Stimulated activated CD4-positive, alpha-beta T cell treated with anti-CD3 and anti-CD28 coated beads, Interleukin-2, amount 100 ng/mL, for 4 hours (primary cell): Measurements from ENCODE around the gene RC3H2.
"Not testable (repeated sequence)": the region's sequence is repeated elsewhere in the genome, so short reads cannot be mapped to it uniquely, and the experiment has no call there.

ENCODE experiments used
- DNase-seq: peaks from one replicate; pipeline ENCODE4 v3.0.0-alpha.2; 2020; ENCODE audit warnings: low read depth

The RC3H2 gene

GRCh38 chr9:122929796-122930354, 24.7 kb upstream of the RC3H2 start:
- no peak for DNase-seq

GRCh38 chr9:122923947-122924346, 18.8 kb upstream of the RC3H2 start:
- no peak for DNase-seq

DNA sequence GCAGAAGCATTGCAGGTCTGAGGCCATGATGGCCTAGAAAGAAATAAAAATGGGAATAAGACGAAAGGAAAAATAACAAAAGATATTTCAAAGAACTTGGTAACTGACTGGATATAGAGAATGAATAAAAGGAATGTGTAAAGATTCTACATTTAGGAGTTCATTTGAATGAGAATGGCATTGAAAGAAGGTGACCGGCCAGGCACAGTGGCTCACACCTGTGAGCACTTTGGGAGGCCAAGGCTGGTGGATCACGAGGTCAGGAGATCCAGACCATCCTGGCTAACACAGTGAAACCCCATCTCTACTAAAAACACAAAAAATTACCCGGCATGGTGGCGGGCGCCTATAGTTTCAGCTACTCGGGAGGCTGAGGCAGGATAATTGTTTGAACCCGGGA, 17.6 kb upstream of the RC3H2 start:
- DNase-seq: no peak

DNA sequence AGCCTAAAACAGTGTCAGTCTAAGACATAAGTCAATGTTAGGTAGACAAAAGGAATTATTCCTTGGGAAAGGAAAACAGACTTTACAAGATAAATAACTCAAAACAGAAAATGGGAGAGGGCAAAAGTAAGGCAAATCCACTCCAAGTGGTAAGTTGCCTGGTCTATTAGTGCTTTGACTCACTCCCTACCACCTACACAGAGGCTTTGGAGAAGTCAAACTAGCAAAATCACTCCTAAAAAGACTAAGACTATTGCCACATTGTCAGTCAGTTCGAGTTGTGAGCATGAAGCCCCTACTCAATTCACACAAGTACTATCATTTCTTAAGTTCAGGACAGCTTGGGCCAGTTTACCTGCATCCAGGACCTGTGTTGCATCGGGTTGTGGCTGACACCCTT, 13.2 kb upstream of the RC3H2 start:
- DNase-seq: no peak

DNA sequence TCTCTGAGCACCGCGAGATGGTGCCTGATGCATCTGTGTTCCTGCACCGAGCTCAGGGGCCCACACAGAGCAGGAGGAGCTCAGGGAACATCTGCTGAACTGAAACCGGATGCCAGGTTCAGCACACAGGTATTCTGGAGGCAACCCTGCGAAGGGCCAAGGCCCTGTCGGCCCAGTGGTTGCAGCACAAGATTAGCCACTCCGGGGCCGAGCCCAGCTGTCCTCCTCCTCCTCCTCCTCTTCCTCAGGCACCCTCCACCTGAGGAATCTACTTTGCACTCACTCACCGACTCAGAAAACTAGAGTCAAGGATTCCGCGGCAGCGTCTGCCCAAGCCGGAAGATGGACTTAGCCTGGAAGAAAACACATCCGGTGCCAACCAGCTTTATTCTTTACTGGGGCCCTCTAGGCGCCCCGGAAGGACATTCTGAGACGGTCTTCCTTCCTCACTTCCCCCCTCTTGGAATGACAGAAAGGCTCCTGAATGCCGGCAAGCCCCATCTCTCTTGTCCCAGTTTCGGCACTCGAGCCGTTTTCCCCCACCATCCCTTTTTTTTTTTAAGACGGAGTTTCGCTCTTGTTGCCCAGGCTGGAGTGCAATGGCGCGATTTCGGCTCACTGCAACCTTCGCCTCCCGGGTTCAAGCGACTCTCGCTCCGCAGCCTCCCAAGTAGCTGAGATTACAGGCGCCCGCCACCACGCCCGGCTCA, 8.0 kb upstream of the RC3H2 start, which contains the start of gene ZBTB6:
TSS of gene ZBTB6 (minus strand) at position 360 of the 710 bp plus-strand sequence. CDS start 1,251 bp downstream, outside the sequence.
- DNase-seq: peak; percentile 51

- no peak for DNase-seq
These were observed 7.5 kb upstream of the RC3H2 start for GRCh38 chr9:122912671-122912963.

GRCh38 chr9:122906122-122906521, 963 bp upstream of the RC3H2 start:
- not testable (repeated sequence) for DNase-seq

- DNase-seq: no peak
These were observed 715 bp downstream of the RC3H2 start for GRCh38 chr9:122904466-122904822.

DNA sequence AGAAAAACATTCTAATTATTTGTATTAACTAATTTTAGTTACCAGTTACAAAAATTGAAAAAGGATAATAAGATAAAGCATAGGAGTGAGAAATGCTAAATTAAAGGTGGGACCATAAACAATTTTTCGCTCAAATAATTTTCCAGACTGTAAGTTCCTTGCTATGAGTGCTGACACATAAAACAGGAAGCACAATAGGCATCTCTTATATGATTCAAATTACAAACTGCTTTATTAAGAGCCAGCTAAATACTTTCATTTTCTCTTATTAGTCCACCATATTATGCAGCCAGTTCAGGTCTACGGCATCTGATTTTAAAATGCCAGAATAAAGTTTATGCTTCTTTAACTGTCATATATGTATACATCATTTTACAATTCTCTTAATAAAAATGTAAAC, 4.4 kb downstream of the RC3H2 start:
- no peak for DNase-seq

- DNase-seq: no peak
These were observed 7.2 kb downstream of the RC3H2 start for GRCh38 chr9:122897969-122898368.

GRCh38 chr9:122888480-122888879, 16.7 kb downstream of the RC3H2 start:
- no peak for DNase-seq

GRCh38 chr9:122883125-122883524, 22.0 kb downstream of the RC3H2 start:
- DNase-seq: no peak

DNA sequence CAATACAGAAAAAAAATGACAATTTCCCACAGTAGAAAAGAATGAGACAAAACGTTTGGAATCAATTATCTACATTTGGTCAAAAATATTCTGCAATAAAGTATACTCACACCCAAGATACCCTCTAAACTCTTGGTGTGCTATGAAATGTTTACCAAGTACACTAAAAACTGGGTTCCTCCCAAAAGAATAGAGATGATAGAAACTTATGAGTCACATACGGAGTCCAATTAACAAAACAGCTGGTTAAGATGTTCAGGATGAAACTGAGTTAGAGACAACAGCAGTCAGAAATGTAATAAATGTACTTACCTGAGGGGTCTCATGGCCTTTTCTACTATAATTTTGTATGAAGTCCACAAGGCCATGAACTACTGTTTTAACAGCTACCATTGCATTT, 25.7 kb downstream of the RC3H2 start:
- no peak for DNase-seq

DNA sequence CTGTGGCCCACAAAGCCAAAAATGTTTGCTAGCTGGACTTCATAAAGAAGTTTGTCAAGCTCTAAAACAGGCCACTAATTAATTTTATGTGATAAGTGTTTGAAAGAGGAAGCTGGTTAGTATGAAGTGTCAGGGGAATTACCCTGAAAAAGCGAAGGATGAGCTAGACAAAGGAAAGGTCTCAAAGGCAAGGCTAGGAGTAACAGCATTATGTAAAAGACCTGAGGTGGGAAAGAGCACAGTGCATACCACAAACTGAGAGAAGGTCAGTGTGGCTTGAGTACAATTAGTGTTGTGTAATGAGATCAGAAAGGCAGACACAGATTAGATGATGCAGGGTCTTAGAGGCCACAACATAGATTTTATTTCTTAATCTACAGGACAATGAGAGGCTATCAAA, 29.6 kb downstream of the RC3H2 start:
- DNase-seq: no peak

DNA sequence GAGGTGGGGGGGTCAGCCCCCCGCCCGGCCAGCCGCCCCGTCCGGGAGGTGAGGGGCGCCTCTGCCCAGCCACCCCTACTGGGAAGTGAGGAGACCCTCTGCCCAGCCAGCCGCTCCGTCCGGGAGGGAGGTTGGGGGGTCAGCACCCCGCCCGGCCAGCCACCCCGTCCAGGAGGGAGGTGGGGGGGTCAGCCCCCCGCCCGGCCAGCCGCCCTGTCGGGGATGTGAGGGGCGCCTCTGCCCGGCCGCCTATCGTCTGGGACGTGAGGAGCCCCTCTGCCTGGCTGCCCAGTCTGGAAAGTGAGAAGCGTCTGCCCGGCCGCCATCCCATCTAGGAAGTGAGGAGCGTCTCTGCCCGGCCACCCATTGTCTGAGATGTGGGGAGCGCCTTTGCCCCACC, 37.9 kb downstream of the RC3H2 start:
- DNase-seq: not testable (repeated sequence)

DNA sequence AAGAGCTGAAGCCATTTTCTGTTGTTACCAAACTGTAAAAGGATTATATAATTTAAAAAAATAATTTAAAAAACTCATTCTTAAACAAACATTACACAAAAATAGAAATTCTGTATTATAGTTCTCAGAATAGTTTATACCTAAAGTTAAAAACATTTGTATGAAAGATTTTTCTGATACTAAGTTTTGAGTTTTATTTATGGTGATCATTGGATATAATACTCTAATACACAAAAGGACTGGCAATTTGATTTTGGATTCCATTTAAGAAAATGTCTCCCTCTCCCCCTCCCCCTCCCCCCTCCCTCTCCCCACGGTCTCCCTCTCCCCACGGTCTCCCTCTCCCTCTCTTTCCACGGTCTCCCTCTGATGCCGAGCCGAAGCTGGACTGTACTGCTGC, 39.1 kb downstream of the RC3H2 start:
- DNase-seq: no peak

GRCh38 chr9:122865300-122865699, 39.9 kb downstream of the RC3H2 start:
- DNase-seq: no peak

DNA sequence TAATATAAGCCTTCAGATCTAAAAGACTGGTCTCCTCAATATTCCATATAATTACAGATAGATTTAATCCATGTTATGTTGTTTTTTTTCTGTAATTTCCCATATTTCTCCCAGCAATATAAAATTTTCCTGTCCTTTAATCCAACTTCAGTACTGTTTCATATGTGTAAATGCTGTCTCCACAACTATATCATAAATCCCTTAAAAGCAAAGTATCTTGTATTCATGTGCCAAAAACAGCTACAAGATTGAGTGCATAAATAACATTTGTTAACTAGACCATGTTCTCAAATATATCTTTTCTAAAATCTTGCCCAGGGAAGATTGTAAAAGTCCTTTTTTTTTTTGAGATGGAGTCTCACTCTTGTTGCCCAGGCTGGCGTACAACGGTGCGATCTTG, 41.8 kb downstream of the RC3H2 start:
- no peak for DNase-seq

GRCh38 chr9:122860319-122861142, 44.6 kb downstream of the RC3H2 start:
- no peak for DNase-seq

GRCh38 chr9:122857815-122858214, 47.3 kb downstream of the RC3H2 start:
- DNase-seq: no peak

DNA sequence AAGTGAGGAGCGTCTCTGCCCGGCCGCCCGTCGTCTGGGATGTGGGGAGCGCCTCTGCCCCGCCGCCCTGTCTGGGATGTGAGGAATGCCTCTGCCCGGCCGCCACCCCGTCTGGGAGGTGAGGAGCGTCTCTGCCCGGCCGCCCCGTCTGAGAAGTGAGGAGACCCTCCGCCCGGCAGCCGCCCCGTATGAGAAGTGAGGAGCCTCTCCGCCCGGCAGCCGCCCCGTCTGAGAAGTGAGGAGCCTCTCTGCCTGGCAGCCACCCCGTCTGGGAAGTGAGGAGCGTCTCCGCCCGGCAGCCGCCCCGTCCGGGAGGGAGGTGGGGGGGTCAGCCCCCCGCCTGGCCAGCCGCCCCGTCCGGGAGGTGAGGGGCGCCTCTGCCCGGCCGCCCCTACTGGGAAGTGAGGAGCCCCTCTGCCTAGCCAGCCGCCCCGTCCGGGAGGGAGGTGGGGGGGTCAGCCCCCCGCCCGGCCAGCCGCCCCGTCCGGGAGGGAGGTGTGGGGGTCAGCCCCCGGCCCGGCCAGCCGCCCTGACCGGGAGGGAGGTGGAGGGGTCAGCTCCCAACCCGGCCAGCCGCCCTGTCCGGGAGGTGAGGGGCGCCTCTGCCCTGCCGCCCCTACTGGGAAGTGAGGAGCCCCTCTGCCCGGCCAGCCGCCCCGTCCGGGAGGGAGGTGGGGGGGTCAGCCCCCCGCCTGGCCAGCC, 52.9 kb downstream of the RC3H2 start:
- DNase-seq: not testable (repeated sequence)

DNA sequence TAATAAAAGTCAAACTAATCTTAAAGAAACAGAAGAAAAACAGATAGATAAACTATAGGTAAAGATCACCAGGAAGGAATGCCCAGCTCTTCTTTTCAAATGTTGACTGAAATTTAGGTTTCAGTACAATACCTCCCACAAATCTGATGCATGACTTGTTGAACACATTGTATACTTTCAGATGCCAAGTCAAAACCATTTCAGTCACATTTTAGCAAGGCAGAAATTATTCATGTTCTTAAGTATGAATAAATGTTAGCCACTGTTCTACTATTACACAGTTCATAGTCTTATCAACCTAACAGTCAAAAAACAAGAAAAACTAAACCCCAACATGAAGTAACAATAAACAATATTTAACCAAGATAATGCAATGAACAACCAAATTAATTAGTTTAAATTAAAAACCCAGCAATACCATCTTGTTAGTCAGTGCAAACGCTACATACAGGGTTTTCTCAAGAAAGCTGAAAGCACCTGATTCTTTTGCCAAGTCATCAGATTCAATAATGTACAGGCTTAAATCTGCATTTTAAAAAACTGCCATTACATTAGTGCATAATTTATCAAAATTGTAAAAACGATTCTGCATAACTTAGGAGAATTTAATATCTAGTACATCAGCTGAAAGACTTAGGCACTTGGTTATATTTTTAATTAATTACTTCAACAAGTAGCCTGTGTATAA, 56.8 kb downstream of the RC3H2 start:
- DNase-seq: no peak
